ENCODE results near the gene NPAS3. TPM values are rescaled to one million over a fixed set of nuclear protein-coding genes. Genes with fewer than 3 reads are reported as not detected.

The NPAS3 gene
- total and polyA plus RNA-seq, 5 donors from 2014 or later = not detected

DNA sequence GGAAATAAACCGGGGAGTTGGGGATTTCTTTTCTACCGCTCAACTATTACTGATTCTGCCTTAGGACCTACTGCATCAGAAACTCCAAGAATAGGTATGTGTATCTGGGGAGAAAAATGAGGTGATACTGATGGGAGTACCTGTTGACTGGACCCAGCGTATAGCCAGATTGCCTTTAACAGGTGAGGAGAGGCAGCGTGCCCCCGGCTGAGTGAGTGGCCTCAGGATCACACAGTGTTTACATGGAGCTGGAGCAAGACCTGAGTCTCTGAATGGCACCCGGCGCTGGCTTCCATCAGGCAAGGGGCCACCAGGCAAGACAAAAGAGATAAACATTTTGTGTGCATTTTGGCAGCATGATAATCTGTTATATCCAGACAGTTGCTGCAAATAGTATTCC is 516.0 kb downstream of the NPAS3 start:
- Histone ChIP-seq H3K9me3 (ENCODE audit: control insufficient read depth in 2 of 2, low read length in 2 of 2) (no peaks in the 10 kb centered on the region), H3K4me1 (ENCODE audit: control insufficient read depth, insufficient read depth, low read length, poor library complexity, severe bottlenecking) (no peaks in the 10 kb centered on the region), H3K36me3 (ENCODE audit: control insufficient read depth, insufficient read depth, low read length) (no peaks in the 10 kb centered on the region), H3K4me3 (ENCODE audit: low read depth, low read length) (no peak overlapping the region), H3K27ac (ENCODE audit: insufficient read depth, low read length, poor library complexity, severe bottlenecking) (no peak overlapping the region), H3K27me3 (ENCODE audit: control insufficient read depth, insufficient read depth, low read length) (no peaks in the 10 kb centered on the region)
- no peak for ATAC-seq (ENCODE audit: low read depth in 2 of 2)
- Mint-ChIP-seq H3K9me3 (no peaks in the 10 kb centered on the region), H3K4me3 (no peak overlapping the region), H3K27ac (no peak overlapping the region), H3K27me3 (no peaks in the 10 kb centered on the region), H3K36me3 (no peaks in the 10 kb centered on the region), H3K4me1 (peaks cover 0 to 2% (median 0%) of the 10 kb centered on the region in 4 donors)
- no peak for DNase-seq

DNA sequence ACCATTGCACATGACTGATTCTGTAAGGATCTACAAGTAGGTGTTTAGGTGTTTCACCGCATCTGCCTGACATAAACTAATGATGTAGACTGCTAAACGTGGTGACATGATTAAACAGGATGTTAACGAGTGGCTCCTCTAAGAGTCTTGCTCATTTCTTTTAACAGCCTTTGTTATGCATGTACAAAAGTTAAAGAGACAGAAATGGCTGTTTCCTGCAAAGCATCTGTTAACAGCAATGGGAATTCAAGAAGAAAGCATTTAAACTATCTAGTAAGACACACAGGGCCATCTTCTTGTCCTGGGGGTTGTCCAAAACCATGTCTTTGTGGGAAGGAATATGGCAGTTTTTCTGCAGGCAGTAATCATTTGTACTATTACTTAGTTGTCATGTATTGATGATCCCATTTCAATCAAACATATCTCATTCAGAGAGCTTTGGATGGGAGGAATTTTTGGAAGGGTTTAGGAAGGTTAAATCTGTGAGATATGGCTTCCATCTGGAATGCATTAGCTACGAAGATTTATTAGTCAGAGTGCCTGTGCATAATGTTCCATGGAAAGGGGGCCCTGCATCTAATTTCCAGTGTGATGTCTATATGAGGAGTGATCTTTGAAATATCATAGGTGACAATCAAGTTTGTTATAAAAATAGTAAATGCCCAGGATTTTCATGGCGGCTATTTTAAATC is 517.1 kb downstream of the NPAS3 start:
- ATAC-seq (ENCODE audit: low read depth in 2 of 2) (no peak), DNase-seq (no peak)
- H3K27me3 Mint-ChIP-seq = no peaks in the 10 kb centered on the region
- H3K27ac Mint-ChIP-seq = no peak overlapping the region
- no peaks in the 10 kb centered on the region for H3K36me3 Mint-ChIP-seq
- no peaks in the 10 kb centered on the region for H3K9me3 Mint-ChIP-seq
- no peak overlapping the region for H3K4me3 ChIP-seq (ENCODE audit: low read depth, low read length)
- no peaks in the 10 kb centered on the region for H3K9me3 ChIP-seq (ENCODE audit: control insufficient read depth in 2 of 2, low read length in 2 of 2)
- no peaks in the 10 kb centered on the region for H3K36me3 ChIP-seq (ENCODE audit: control insufficient read depth, insufficient read depth, low read length)
- H3K4me3 Mint-ChIP-seq = no peak overlapping the region
- peaks cover 0 to 2% (median 0%) of the 10 kb centered on the region in 4 donors for H3K4me1 Mint-ChIP-seq
- H3K4me1 ChIP-seq (ENCODE audit: control insufficient read depth, insufficient read depth, low read length, poor library complexity, severe bottlenecking) = no peaks in the 10 kb centered on the region
- no peak overlapping the region for H3K27ac ChIP-seq (ENCODE audit: insufficient read depth, low read length, poor library complexity, severe bottlenecking)
- no peaks in the 10 kb centered on the region for H3K27me3 ChIP-seq (ENCODE audit: control insufficient read depth, insufficient read depth, low read length)

DNA sequence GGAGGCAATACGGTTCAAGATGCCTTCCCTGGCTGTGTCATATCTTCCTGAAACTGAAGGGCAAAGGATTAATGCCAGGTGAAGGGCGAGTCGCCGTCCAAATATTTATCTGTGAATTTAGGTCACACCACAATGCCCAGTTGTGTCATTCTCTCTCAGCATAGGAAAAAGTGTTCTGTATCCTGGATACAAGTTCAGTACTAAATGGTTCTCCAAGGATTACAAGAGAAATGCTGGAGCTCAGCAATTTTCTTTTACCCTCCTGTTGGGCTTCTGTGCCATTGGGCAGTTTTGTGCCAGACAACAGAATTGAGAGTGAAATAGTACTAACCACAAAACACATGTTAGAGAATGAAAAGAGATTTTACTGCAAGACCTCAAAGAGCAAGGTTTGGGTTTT is 518.3 kb downstream of the NPAS3 start:
- Histone ChIP-seq H3K27ac (ENCODE audit: insufficient read depth, low read length, poor library complexity, severe bottlenecking) (no peak overlapping the region), H3K36me3 (ENCODE audit: control insufficient read depth, insufficient read depth, low read length) (no peaks in the 10 kb centered on the region), H3K9me3 (ENCODE audit: control insufficient read depth in 2 of 2, low read length in 2 of 2) (no peaks in the 10 kb centered on the region), H3K4me1 (ENCODE audit: control insufficient read depth, insufficient read depth, low read length, poor library complexity, severe bottlenecking) (no peaks in the 10 kb centered on the region), H3K4me3 (ENCODE audit: low read depth, low read length) (no peak overlapping the region), H3K27me3 (ENCODE audit: control insufficient read depth, insufficient read depth, low read length) (no peaks in the 10 kb centered on the region)
- Mint-ChIP-seq H3K4me3 (no peak overlapping the region), H3K27ac (no peak overlapping the region), H3K4me1 (peaks cover 0 to 2% (median 0%) of the 10 kb centered on the region in 4 donors), H3K27me3 (no peaks in the 10 kb centered on the region), H3K36me3 (no peaks in the 10 kb centered on the region), H3K9me3 (no peaks in the 10 kb centered on the region)
- DNase-seq (no peak), ATAC-seq (ENCODE audit: low read depth in 2 of 2) (no peak)

DNA sequence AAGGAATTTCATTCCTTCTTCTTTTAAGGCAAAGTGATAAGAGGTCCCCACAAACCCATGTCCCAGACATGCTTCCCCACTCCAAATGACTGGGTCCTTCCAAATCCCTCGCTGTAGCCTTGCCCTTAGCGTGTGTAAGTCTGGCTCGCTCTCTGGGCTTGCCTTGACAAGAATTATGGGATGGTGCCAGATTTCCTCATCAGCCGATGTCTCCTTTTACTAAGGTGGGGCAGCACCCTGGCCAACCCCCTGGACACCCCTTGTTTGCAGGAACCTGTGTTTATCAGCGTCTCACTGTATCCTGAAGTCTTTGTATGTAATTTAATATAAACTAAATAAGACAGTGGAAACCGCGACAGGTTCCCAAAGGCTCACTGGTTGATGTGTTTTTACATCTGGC is 518.9 kb downstream of the NPAS3 start:
- no peak overlapping the region for H3K4me3 ChIP-seq (ENCODE audit: low read depth, low read length)
- Mint-ChIP-seq H3K27ac (no peak overlapping the region), H3K4me1 (peaks cover 0 to 2% (median 0%) of the 10 kb centered on the region in 4 donors), H3K4me3 (no peak overlapping the region), H3K9me3 (no peaks in the 10 kb centered on the region), H3K36me3 (no peaks in the 10 kb centered on the region), H3K27me3 (peaks cover 3% of the 10 kb centered on the region)
- no peak for ATAC-seq (ENCODE audit: low read depth in 2 of 2)
- DNase-seq = no peak
- no peaks in the 10 kb centered on the region for H3K27me3 ChIP-seq (ENCODE audit: control insufficient read depth, insufficient read depth, low read length)
- no peak overlapping the region for H3K27ac ChIP-seq (ENCODE audit: insufficient read depth, low read length, poor library complexity, severe bottlenecking)
- no peaks in the 10 kb centered on the region for H3K36me3 ChIP-seq (ENCODE audit: control insufficient read depth, insufficient read depth, low read length)
- no peaks in the 10 kb centered on the region for H3K9me3 ChIP-seq (ENCODE audit: control insufficient read depth in 2 of 2, low read length in 2 of 2)
- H3K4me1 ChIP-seq (ENCODE audit: control insufficient read depth, insufficient read depth, low read length, poor library complexity, severe bottlenecking) = no peaks in the 10 kb centered on the region

DNA sequence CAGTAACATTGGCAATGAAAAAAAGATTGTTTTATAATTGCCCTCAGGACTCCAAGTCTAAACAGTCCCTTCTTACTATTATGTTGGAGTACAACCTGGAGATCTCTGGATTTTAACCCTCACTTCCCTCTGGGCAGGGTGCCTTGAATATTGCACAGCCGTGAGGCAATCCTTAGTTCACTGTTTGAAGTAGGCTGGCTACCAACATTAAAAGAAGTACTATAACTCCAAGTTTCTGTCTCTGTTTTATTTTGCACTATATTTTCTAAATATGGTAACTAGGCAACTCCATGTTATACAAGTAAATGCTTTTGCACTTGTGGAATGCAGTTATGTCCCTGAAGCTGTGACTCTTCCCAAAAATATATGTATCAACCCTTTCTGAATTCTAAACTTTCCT is 521.5 kb downstream of the NPAS3 start:
- Histone ChIP-seq H3K27ac (ENCODE audit: insufficient read depth, low read length, poor library complexity, severe bottlenecking) (no peak overlapping the region), H3K9me3 (ENCODE audit: control insufficient read depth in 2 of 2, low read length in 2 of 2) (no peaks in the 10 kb centered on the region), H3K4me3 (ENCODE audit: low read depth, low read length) (no peak overlapping the region), H3K27me3 (ENCODE audit: control insufficient read depth, insufficient read depth, low read length) (no peaks in the 10 kb centered on the region), H3K36me3 (ENCODE audit: control insufficient read depth, insufficient read depth, low read length) (no peaks in the 10 kb centered on the region), H3K4me1 (ENCODE audit: control insufficient read depth, insufficient read depth, low read length, poor library complexity, severe bottlenecking) (no peaks in the 10 kb centered on the region)
- no peak overlapping the region for H3K4me3 Mint-ChIP-seq
- no peak overlapping the region for H3K27ac Mint-ChIP-seq
- H3K36me3 Mint-ChIP-seq = no peaks in the 10 kb centered on the region
- no peaks in the 10 kb centered on the region for H3K9me3 Mint-ChIP-seq
- no peaks in the 10 kb centered on the region for H3K4me1 Mint-ChIP-seq
- ATAC-seq (ENCODE audit: low read depth in 2 of 2) (no peak), DNase-seq (no peak)
- H3K27me3 Mint-ChIP-seq = peaks cover 5% of the 10 kb centered on the region

DNA sequence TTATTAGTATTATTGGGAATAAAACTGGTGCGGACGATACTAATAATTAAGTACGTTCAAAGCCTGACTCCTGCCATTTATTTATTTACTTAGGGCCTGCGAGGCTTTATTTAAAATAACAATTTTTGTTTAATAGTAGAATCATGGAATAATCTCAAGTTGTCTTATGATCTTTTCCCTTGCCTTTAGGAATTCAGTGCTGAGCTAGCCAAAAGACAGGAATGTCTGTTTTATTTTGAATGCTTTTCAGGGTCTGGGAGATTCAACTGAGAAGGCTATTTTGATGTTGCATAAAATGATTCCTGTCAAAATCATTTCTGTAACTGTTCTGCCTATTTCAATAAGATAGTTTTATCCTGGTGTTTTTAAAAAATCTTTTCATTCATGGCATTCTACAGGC is 522.4 kb downstream of the NPAS3 start:
- Mint-ChIP-seq H3K9me3 (no peaks in the 10 kb centered on the region), H3K4me1 (no peaks in the 10 kb centered on the region), H3K4me3 (no peak overlapping the region), H3K27ac (no peak overlapping the region), H3K27me3 (peaks cover 5% of the 10 kb centered on the region), H3K36me3 (no peaks in the 10 kb centered on the region)
- Histone ChIP-seq H3K4me3 (ENCODE audit: low read depth, low read length) (no peak overlapping the region), H3K9me3 (ENCODE audit: control insufficient read depth in 2 of 2, low read length in 2 of 2) (no peaks in the 10 kb centered on the region), H3K36me3 (ENCODE audit: control insufficient read depth, insufficient read depth, low read length) (no peaks in the 10 kb centered on the region), H3K4me1 (ENCODE audit: control insufficient read depth, insufficient read depth, low read length, poor library complexity, severe bottlenecking) (no peaks in the 10 kb centered on the region), H3K27me3 (ENCODE audit: control insufficient read depth, insufficient read depth, low read length) (no peaks in the 10 kb centered on the region), H3K27ac (ENCODE audit: insufficient read depth, low read length, poor library complexity, severe bottlenecking) (no peak overlapping the region)
- ATAC-seq (ENCODE audit: low read depth in 2 of 2) = no peak
- no peak for DNase-seq

DNA sequence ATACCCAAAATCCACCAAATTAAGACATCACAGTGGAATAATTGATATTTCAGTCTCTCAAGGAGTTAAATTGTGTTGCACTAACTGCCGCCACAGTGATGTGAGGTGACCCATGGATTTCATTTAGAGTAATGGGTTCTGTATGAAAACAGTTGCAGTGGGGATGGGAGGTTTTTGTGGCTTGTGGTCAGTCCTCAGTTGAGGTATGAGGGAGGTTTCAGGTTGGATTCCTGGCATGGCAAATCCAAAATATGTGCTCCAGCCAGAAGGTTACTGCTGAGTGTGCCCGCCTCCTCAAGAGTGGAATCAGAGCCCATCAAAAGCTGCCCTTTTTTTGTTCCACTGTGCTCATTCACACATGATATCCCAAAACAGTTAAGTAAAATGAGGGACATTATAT is 525.1 kb downstream of the NPAS3 start:
- no peak overlapping the region for H3K4me3 ChIP-seq (ENCODE audit: low read depth, low read length)
- no peaks in the 10 kb centered on the region for H3K27me3 ChIP-seq (ENCODE audit: control insufficient read depth, insufficient read depth, low read length)
- no peak overlapping the region for H3K27ac ChIP-seq (ENCODE audit: insufficient read depth, low read length, poor library complexity, severe bottlenecking)
- H3K9me3 ChIP-seq (ENCODE audit: control insufficient read depth in 2 of 2, low read length in 2 of 2) = no peaks in the 10 kb centered on the region
- DNase-seq (no peak), ATAC-seq (ENCODE audit: low read depth in 2 of 2) (no peak)
- H3K36me3 ChIP-seq (ENCODE audit: control insufficient read depth, insufficient read depth, low read length) = no peaks in the 10 kb centered on the region
- H3K27me3 Mint-ChIP-seq = peaks cover 5% of the 10 kb centered on the region
- H3K9me3 Mint-ChIP-seq = no peaks in the 10 kb centered on the region
- H3K4me1 ChIP-seq (ENCODE audit: control insufficient read depth, insufficient read depth, low read length, poor library complexity, severe bottlenecking) = no peaks in the 10 kb centered on the region
- no peaks in the 10 kb centered on the region for H3K36me3 Mint-ChIP-seq
- no peak overlapping the region for H3K27ac Mint-ChIP-seq
- H3K4me3 Mint-ChIP-seq = no peak overlapping the region
- no peaks in the 10 kb centered on the region for H3K4me1 Mint-ChIP-seq

DNA sequence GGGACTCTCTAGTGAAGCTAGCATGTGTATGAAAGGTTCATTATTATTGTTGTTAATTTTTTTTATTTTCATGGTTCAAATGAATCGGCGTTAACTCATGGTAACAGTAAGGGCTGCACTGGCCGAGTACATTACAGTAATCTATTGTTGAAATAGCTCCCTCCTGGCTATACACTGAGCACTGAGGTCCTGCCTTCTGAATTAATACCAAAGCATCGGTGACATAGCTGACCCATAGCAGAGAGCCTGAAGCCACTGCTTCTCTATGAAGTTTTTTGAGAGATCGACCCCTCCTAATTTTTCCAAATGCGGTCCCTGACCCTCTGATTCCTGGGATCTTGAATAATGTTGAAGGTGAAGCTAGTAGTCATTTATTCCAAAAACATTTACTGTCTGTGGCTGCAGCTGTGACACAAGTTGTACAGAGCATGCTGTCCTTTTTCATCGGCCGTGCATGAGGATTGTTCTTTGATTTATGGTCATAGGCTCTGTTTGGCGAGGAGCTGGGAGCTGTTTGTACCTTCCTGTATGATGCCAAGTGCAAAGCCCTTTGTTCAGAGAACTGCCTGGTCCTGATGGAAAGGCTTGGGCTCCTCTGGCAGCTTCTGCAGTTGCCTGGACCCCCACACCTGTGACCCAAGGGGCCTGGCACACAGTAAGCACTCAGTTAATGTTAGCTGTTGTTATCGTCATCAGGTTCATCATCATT is 525.7 kb downstream of the NPAS3 start:
- no peak overlapping the region for H3K4me3 ChIP-seq (ENCODE audit: low read depth, low read length)
- no peak overlapping the region for H3K27ac ChIP-seq (ENCODE audit: insufficient read depth, low read length, poor library complexity, severe bottlenecking)
- Mint-ChIP-seq H3K9me3 (peaks cover 0 to under 1% (median 0%) of the 10 kb centered on the region in 7 donors), H3K4me1 (no peaks in the 10 kb centered on the region), H3K4me3 (no peak overlapping the region), H3K27ac (no peak overlapping the region), H3K36me3 (no peaks in the 10 kb centered on the region), H3K27me3 (peaks cover 5% of the 10 kb centered on the region)
- DNase-seq (no peak), ATAC-seq (ENCODE audit: low read depth in 2 of 2) (no peak)
- no peaks in the 10 kb centered on the region for H3K4me1 ChIP-seq (ENCODE audit: control insufficient read depth, insufficient read depth, low read length, poor library complexity, severe bottlenecking)
- no peaks in the 10 kb centered on the region for H3K9me3 ChIP-seq (ENCODE audit: control insufficient read depth in 2 of 2, low read length in 2 of 2)
- H3K36me3 ChIP-seq (ENCODE audit: control insufficient read depth, insufficient read depth, low read length) = no peaks in the 10 kb centered on the region
- no peaks in the 10 kb centered on the region for H3K27me3 ChIP-seq (ENCODE audit: control insufficient read depth, insufficient read depth, low read length)

Measured in CD4-positive, CD25-positive, alpha-beta regulatory T cell (primary cell).